GM19438 (cell line): Measurements from ENCODE around the gene NUDT4B.
"Not testable (repeated sequence)": the region's sequence is repeated elsewhere in the genome, so short reads cannot be mapped to it uniquely, and the experiment has no call there.

Source experiments
- ATAC-seq: cut with Tn5 transposase; IDR thresholded peaks from one replicate; pipeline ENCODE4 v1.9.1; 2021; ENCODE audit warnings: low read depth; ENCODE audit not compliant: unreplicated experiment

Gene NUDT4B

GRCh38 chr1:148735538-148735937 lies 13.0 kb upstream of the NUDT4B start:
- ATAC-seq = not testable (repeated sequence)

GRCh38 chr1:148738667-148739066 lies 9.9 kb upstream of the NUDT4B start:
- ATAC-seq = not testable (repeated sequence)

GRCh38 chr1:148743200-148743599 lies 5.4 kb upstream of the NUDT4B start:
- not testable (repeated sequence) for ATAC-seq

GRCh38 chr1:148743726-148744720 lies 4.6 kb upstream of the NUDT4B start:
- not testable (repeated sequence) for ATAC-seq

- peak; percentile 90 for ATAC-seq
These were observed 734 bp downstream of the NUDT4B start for GRCh38 chr1:148749335-148749681.

GRCh38 chr1:148756231-148756630 lies 7.7 kb downstream of the NUDT4B start:
- ATAC-seq = not testable (repeated sequence)

- not testable (repeated sequence) for ATAC-seq
These were observed 8.9 kb downstream of the NUDT4B start for GRCh38 chr1:148757446-148757845.

GRCh38 chr1:148758412-148758811 lies 9.8 kb downstream of the NUDT4B start:
- peak; percentile 96 for ATAC-seq

- not testable (repeated sequence) for ATAC-seq
These were observed 10.4 kb downstream of the NUDT4B start for GRCh38 chr1:148758925-148759324.

- ATAC-seq = not testable (repeated sequence)
These were observed 11.2 kb downstream of the NUDT4B start for GRCh38 chr1:148759749-148760148.

GRCh38 chr1:148760206-148760605 lies 11.6 kb downstream of the NUDT4B start:
- not testable (repeated sequence) for ATAC-seq

GRCh38 chr1:148761360-148761759 lies 12.8 kb downstream of the NUDT4B start:
- not testable (repeated sequence) for ATAC-seq

- not testable (repeated sequence) for ATAC-seq
These were observed 16.9 kb downstream of the NUDT4B start for GRCh38 chr1:148765238-148766019.

- not testable (repeated sequence) for ATAC-seq
These were observed 20.0 kb downstream of the NUDT4B start for GRCh38 chr1:148768541-148768940.

- not testable (repeated sequence) for ATAC-seq
These were observed 20.9 kb downstream of the NUDT4B start for GRCh38 chr1:148769495-148769894.

- not testable (repeated sequence) for ATAC-seq
These were observed 25.1 kb downstream of the NUDT4B start for GRCh38 chr1:148773690-148774089.

- ATAC-seq = not testable (repeated sequence)
These were observed 25.5 kb downstream of the NUDT4B start for GRCh38 chr1:148774102-148774501.

GRCh38 chr1:148775263-148775662 lies 26.7 kb downstream of the NUDT4B start:
- ATAC-seq = not testable (repeated sequence)

GRCh38 chr1:148777649-148778048 lies 29.1 kb downstream of the NUDT4B start:
- not testable (repeated sequence) for ATAC-seq

GRCh38 chr1:148780404-148780803 lies 31.8 kb downstream of the NUDT4B start:
- ATAC-seq = not testable (repeated sequence)

- not testable (repeated sequence) for ATAC-seq
These were observed 43.0 kb downstream of the NUDT4B start for GRCh38 chr1:148791543-148792099.
